ENCODE results near the gene CORIN.

- TF ChIP-seq CTCF (IDR thresholded peaks at IDR 0.05; ENCODE audit: low read length) = no peak
- no peak for TF ChIP-seq EZH2phosphoT487 (IDR thresholded peaks at IDR 0.05; ENCODE audit: low read length)
- no peak for TF ChIP-seq EZH2 (optimal IDR thresholded peaks at IDR 0.05; ENCODE audit: low read depth, low read length)
Measured at GRCh38 chr4:47715716-47716416, 122.0 kb downstream of the CORIN start.

Measured in MM.1S (cell line).